Hematopoietic multipotent progenitor cell treated with erythropoietin and hydrocortisone succinate and interleukin-3 and kit ligand, for 4 days (in vitro differentiated cells): Measurements from ENCODE around the gene PIK3R3.

Experiments
- DNase-seq: peaks from one replicate; pipeline ENCODE4 v3.0.0-alpha.2; 2015

The PIK3R3 gene

DNA sequence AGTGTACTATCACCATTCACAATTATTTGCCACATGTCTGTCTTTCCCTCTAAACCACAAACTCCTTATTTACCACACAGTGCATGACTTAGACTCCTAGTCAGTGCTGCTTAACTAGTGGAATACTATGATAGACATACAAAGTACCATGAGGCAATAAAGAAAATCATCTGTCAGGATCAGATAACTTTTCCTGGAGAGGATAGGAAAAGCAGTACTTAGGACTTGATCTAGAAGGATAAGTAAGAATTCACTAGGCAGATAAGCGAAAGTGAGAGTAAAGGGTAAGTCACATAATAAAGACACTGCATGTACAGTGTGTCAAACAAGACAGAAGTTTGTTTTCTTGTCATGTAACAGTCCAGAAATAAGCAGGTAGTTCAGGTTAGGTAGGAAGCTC lies 21.3 kb upstream of the PIK3R3 start:
- peak; percentile 26 for DNase-seq

DNA sequence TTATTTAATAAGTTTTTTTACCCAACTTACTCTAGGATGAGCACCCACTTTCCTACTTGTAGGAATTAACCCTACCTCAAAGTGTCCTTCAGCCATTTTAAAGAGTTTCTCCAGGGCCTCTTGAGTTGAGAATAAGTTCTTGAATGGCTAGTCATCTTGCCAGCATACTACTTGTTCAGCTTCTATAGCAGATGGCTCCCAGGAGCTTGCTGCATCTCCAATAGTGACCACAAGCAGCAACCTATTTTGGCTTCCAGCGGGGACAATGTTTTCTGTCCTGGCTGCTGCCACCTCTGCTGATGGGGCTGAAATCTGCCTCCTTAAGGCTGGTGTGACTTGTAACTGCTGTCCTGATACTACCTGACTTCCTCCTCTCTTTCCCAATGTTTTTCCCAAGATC lies 20.8 kb upstream of the PIK3R3 start:
- DNase-seq = no peak

DNA sequence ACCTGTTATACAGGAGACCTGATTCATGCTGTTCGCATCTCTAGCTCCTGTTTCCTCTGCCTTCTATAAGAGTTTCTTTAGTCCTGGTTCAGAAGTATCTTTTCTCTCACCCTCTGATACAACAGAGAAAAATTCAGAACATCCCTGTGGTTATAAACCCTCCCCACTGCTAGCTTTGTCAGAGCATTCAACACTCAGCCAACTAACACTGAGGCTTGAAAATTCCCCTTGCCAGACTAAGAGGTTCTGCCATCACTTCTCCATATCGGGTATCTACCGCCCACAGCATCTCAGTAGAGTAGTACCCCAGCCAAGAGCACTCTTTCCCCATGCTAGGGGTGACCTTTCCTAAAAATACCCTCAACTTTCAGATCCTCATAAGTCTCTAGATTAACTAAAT lies 19.6 kb upstream of the PIK3R3 start:
- DNase-seq = no peak

DNA sequence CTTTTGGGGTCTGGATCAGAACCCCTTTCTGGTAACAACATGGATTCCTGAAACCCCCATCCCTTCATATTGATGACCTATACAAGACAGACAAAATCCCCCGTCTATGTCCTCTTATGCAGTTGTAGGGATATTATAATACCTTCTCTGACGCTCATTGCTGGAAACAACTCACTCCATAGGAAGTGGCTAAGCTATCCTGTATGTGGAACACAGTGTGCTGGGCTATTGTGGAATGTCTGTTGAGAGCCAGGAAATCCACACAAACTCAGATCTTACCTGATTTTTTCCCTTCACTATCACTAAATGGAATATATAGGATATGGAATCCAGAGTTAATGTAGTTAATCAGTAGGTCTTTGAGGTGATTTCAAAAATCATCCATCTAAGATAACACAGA lies 17.7 kb upstream of the PIK3R3 start:
- DNase-seq = no peak

DNA sequence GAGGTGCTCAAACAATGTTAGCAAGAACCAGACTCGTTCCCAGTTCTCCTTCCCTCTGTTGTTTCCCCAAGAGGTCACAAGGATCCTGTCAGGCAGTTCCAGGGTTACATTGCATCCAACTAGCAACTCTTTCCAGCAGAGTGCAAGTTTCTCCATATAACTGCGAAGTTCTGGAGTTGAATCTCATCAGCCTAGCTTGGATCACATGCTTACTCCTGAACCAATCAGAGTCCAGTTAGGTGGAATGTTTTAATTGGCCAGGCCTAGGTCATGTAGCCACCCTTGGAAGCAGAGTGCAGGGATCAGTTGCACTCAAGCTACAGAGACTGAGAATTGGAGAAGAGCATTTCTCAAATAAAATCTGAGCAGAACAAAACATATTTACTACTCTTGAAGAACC lies 15.9 kb upstream of the PIK3R3 start:
- no peak for DNase-seq

DNA sequence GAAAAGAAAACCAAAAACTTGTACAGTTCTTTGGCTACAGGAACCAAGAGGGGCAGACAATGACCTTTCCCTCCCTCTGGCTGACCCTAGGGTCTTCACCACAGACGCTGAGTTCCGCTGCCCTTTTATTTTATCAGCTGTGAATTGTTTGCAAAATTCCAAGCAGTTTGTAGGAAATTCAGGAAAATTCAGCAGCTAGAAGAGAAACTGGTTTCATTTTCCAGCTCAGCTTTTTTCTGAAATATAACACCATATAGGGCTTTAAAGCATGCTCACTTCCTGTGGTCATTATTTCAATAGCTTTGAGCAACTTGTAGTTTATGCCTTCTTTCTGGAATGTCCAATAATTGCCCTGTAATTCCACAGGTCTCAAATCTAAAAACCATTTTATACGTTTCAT lies 5.5 kb upstream of the PIK3R3 start:
- DNase-seq = no peak

DNA sequence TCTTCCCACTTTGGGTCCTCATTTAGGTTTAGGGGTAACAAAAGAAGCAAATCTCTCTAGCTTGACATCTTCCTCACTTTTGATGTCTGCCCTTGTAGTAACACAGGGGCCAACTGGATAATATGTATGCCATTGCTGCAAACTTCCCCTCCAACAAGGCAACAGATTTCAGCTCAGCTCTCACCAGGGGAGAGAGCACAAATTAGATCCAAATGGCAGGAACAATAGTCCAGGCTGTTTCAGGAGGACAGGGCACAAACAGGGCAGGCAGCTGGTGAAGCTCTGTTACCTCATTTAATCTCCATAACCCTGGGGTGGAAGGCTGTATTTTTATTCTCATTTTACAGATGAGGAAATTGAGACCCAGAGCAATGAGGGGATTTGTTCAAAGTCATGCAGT lies 4.3 kb upstream of the PIK3R3 start:
- no peak for DNase-seq

DNA sequence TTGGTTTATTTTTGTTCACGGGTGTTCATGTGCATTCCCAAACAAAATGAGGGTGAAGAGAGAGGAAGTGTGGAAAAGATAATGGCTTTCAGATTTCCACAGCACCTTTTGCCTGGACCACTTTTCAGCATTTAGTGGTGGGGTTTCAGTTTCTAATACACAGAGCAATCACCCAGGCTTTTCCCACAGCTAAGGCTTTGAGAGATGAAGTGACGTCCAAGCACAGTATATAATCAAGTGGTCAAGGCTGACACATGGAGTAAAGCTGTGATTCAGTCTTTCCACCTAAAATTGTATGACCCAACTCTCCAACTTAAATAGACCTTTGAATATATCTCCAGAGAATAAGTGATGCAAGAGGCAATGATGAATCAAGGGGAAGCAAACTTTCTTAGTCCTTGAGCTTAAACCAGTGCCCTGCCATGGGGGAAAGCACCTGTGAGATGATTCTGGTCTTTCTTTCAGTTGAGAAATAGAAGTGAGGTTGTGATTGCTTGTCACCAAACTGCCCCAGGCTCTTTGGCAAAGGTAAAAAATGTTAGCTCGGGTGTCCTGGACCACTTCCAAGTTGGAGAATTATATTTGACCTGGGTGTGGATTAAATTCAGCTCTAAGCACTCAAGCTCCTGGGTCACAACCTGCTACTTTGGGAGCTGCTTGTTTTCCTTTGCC lies 2.4 kb upstream of the PIK3R3 start:
- no peak for DNase-seq

DNA sequence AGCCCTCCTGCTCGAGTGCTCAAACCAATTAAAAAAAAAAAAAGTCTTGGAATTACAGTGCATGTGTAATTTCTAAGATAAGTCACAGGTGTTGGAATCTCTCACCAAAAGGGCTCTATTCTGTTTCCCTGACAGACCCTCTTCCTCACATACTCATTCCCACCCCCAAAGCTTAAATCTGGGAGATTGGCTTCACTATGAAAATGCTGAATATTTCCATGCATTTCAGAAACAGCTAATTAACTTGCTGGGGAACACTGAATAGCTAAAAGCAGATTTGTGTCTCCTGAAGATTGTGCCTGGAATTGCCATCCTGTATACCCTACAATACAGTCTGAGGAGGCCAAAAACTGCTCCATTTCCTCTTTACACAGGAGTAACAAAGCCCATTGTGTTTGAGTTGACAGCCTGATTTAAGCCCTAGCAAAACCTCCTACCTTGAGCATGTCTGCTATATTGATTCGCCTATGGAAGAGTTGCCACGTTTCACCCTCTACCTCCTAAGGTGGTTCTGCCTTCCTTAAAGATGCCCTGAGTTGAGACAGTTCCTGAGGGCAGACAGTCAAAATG lies 1.4 kb upstream of the PIK3R3 start:
- no peak for DNase-seq

DNA sequence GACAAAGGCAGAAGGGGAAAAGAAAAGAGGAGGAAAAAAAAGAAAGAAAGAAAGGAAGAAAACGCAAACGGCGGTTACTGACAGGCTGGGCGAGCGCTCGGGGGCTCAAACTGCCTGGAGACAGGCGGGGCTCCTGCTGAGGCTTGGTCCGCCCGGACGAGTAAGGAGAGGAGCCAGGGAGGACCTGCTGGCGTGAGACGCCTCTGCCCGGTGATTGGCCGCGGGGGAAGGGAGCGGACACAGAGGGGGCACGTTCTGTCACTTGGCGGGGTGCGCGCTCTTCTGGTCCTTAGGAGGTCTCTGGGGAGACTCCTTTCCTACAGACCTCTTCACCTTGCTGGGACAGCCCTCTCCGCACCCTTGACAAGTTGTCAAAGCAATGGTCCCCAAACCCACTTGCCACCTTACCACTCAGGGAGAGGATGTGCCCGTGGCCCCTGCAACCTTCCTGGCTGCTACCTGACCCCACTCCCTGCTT lies 791 bp upstream of the PIK3R3 start:
- no peak for DNase-seq

DNA sequence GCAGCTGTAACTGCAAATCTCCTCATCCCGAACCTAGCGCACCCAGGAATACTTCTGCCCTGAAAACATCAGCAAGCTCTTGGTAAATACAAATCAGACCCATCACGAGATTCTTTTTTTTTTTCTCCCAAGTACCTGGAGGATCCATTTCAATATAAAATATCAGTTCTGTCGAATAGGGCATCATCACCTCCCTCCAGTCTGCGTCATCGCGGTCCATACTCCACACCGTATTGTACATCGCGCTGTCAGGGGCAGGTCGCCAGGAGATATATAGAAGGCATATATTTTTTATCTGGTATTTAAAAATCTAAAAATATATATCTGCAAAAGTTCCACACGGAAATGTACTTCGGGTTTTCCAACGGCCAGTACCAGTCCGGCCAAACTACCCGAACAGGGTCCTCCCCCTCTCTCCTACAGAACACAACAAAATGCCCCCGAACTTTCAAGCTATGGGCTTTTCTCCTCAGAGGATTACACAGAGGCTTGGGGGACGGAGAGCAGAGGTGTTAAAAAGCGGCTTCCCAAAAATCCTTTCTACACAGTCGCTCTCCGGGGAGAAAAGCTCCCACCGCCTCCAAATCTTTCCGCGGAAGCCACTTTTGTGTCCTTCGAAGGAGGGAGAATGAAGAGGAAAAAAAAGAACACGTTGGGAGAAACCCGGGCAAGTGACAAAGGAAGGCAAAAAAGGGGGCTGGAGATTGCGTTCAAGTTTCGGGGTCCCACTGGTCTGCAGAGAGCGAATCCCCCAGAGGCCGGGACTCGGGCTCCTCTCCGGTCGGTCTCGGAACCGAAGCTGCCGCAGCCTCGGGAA lies 509 bp downstream of the PIK3R3 start:
- DNase-seq = peak; percentile 50

DNA sequence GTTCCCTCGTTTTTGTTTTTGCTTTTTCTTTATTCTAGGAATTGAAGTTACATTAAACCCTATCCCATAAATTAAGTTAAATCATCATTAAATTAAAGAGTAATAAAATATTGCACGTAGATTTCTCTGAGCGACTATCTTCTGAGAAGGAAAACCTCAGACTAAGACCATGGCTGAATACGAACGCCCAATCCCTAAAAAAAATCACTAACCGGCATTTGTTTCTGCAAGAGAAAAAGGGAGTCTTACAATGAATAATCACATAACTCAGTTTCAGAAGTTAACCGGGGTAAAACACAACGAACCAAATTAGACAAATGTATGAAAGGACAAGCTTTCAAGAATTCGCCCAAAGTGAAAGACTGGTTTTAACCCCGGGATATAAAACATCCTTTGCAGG lies 1.3 kb downstream of the PIK3R3 start:
- DNase-seq = no peak

DNA sequence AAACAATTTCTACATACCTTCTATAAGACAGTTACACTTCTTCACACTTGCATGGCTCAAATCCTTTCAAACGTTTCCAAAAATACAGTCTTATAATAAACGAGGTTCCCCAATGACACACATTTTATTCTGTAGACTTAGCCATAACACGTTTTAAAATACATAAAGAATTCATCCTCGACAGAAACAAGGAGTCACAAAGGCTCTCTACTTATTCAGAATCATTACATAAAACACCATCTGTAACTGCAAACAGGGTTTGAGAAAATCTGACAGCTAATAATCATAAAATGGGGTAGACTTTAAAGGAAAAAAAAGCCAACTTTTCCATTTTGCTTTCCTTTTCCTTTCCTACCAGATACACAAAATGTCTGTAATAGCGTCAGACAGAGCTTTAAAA lies 1.8 kb downstream of the PIK3R3 start:
- DNase-seq = no peak

DNA sequence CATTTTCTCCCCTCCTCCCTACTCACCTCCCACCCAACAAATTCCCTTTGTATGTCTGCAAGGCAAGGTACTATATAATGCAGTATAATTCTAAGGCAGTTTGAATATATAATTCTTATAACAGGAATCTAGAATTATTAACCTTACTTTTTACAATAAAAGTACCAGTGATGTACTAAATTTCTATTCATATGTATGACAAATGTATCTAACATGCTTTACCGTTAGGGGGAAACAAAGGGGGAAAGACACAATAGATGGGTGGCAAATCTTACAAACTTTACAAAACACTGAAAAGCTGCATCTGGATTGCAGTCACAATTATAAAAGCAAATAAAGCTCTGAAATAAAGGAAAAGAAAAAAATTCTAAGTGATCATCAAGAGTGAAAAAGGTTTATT lies 2.3 kb downstream of the PIK3R3 start:
- no peak for DNase-seq

DNA sequence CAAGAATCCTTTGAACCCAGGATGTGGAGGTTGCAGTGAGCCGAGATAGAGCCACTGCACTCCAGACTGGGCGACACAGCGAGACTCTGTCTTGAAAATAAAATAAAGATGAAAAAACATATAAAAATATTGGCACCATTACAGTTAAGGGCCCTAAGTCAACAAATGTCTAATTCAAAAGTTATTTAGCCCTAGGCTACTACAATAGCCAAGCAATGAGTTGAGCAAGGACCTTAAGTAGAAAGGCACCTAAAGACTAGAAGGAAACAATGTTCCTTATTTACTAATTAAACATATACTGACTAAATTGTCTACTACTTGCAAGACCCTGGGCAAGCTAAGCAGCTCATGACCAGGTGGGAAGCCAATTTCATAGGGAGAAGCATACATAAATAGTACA lies 4.1 kb downstream of the PIK3R3 start:
- DNase-seq = no peak

DNA sequence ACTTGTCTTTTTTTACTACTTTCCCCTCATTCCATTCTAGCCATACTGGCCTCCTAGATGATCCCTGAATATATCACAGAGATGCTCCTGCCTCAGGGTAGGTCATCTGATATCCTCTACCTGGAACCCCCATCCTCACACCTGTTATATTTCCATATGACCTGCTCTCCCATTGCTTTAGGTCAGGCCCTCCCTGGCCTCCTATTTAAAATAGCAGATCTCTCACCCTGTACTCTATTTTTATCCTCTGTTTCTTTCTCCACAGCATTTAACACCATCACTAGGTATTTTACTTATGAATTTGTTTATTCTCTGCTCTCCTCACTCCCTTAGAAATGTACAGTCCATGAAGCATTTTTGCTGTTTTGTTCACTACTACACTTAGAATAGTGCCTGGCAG lies 13.6 kb downstream of the PIK3R3 start:
- DNase-seq = no peak

DNA sequence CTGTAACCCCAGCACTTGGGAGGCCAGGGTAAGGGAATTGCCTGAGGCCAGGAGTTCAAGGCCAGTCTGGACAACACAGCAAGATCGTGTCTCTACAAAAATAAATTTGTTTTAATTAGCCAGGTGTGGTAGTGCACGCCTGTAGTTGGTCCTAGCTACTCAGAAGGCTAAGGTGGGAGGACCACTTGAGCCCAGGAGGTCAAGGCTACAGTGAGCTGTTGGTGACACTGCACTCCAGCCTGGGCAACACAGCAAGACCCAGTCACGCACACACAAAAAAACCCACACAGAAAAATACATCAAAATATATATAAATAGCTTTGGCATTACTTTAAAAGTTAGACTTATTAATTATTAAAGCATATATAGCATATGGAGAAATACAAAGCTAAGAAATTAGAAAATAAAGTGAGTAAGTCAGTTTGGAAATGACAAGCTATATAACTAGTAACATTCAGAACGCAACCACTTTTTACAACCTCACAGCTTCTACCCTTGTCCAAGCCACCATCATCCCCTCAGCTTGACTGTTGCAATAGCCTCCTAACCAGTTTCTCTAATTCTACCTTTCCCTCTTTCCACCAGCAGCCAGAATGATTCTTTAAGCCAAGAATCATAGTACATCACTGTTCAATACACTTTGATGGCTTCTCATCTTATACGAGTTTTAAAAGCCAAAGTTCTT lies 14.5 kb downstream of the PIK3R3 start:
- no peak for DNase-seq

DNA sequence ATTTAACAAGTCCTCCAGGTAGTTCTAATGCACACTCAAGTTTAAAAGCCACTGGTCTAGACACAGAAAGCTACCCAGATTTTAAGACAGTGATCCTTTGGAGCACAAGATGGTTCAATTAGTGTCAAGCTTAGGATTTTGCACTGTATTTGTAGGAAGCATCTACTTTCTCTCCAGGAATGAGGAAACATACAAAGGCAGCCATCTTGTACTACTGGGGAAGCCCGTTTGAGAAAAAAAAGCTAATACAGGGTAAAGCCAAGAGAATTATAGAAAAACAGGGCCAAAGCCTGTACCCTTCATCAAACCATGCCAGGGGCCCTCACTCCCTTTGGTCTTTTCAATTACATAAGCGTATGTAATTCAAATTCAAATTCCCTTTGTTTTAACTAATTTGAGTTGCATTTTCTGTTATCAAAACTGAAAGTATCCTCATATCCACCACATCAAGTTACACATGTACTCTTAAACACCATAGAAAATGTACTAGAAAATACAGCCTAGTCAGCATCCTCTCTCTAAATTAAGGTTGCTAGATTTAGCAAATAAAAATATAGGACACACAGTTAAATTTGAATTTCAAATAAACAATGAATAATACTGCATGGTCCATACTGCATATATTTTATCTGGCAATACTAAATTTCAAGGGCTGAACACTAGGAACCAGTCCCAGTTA lies 17.4 kb downstream of the PIK3R3 start:
- no peak for DNase-seq

DNA sequence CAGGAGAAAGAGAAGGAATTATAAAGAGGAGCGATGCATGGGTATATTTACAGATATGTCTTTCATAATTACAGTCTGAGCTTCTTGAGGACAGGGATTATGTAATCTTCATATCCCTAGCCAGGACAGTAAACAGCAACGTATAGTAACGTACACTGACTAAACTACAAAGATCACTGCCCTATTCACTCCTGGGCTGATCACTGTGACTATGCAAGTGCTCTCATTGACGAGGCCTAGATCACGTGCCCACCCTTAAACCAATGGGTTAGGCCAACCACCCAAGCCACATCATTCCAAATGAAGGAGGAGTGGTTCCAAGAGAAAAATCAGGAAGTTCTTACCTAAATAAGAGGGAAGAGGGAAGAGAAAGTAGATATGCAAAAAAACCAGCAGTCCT lies 18.5 kb downstream of the PIK3R3 start:
- no peak for DNase-seq

DNA sequence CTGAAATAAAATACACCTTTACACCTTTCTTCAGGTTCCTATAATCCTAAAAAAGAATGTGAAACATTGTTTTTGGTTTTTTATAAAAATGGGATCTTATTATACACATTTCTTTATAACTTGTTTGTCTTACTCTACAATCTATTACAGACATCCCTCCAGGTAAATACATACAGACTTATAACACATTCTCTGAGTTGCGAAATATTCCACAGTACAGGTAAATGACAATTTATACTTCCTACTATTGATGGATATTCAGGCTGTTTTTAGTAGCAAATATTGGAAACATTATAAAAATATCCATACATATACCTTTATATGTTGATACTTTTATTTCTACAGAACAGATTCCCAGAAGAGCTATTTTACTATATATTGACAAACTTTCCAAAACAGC lies 20.3 kb downstream of the PIK3R3 start:
- DNase-seq = no peak

DNA sequence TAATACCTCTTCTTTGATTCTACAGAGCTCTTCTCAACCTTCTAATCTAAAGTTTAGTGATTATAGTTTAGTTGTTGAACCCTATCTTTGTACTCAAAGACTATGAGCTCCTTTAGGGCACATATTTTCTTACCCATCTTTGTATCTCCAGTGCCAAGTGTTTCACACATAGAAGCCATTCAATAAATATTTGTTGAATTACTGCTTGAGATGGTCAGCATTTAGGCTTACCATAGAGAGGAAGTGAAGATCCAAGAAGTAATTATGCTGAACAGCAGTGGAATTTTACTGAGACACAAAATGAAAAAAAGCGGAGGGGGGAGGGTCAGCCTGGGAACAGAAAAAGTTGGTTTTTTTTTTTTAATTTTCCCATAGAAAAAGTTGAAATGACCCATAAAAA lies 21.9 kb downstream of the PIK3R3 start:
- DNase-seq = no peak

DNA sequence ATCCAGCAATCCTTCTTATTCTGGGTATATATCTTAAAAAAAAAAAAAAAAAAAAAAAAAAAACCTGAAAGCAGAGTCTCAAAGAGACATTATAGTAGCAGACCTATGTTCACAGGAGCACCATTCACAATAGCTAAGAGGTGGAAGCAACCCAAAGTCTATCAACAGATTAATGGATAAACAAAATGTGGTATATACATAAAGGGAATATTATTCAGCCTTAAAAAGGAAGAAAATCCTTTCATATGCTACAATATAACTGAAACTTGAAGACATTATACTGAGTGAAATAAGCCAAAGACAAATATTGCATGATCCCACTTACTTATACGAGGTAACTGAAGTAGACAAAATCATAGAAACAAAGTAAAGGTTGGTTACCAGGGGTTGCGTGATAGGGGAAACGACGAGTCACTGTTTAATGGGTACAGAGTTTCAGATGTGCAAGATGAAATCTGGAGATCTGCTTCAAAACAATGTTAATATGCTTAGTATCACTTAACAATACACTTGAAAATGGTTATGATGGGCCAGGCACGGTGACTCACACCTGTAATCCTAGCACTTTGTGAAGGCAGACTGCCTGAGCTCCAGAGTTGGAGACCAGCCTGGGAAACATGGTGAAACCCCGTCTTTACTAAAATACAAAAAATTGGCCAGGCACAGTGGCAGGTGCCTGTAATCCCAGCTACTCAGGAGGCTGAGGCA lies 29.5 kb downstream of the PIK3R3 start:
- no peak for DNase-seq
